22Rv1 (cell line): ENCODE results near the gene FICD.
A peak's percentile ranks its signal among the peaks of the same experiment; 100 is the strongest.

Experiments
- CTCF ChIP-seq: fragments of 450-650 bp; IDR thresholded peaks from 2 replicates; pipeline ENCODE4 v1.5.1; 2017; ENCODE audit warnings: mild to moderate bottlenecking
- ZFX ChIP-seq: fragments of 450-650 bp; IDR thresholded peaks from 2 replicates; pipeline ENCODE4 v1.6.1; 2017; ENCODE audit warnings: antibody characterized with exemption, borderline replicate concordance

DNA sequence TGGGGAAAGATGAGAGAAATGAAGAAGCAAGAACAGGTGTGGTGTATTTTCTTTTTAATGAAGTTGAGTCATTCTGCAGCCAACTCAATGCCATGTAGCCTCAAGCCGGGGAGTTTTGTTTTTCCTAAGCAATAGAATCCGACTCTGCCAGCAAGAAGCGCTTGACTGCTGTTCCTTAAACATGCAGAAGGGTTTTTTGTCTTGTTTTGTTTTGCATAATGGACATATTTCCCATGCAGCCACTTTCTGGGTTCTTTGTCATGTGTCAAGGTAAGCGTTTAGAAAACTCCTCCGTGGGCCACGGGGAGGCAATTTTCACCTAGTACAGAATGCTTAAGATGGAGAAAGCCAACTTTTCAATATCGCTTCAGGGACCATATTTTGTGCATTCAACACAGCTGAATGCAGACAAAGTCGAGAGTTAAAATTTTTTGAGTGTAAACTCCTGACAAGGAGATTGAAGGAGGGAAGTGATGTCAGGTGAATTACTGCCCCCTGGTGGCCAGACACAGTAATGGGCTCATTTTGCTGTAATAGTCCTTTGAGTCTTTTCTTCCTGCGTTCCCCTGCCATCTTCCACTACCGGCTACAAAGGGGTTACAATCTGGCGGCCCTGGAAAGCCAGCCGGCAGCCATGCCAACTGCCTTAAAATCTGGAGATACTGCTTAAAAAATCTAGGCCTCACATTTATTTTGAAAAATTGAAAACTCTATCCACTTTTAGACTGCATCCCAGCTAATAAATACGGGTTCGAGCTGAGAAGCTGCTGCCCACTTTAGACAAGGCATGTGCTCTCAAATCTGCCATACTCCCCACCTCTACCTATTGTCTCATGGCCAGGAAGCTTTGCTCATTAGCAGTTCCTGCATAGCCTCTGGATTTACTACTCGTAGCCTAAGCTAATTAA lies 3.2 kb upstream of the FICD start:
- peak; percentile 97 for TF ChIP-seq CTCF
- no peak for TF ChIP-seq ZFX
